GM12878 (cell line): ENCODE results near the gene CALHM2.

Source experiments
- FOXK2 ChIP-seq: fragments of 450-650 bp; IDR thresholded peaks from 2 replicates; pipeline ENCODE4 v1.6.1; 2017; ENCODE audit warnings: mild to moderate bottlenecking, moderate library complexity
- MYC ChIP-seq: IDR thresholded peaks from 2 replicates; pipeline ENCODE4 v1.6.1; 2011; ENCODE audit warnings: mild to moderate bottlenecking, low read length, moderate library complexity, inconsistent platforms; ENCODE audit not compliant: insufficient read depth, insufficient replicate concordance, insufficient read length, severe bottlenecking
- NRF1 ChIP-seq: conservative IDR thresholded peaks from 2 replicates; pipeline ENCODE4 v1.6.1; 2011; ENCODE audit warnings: mild to moderate bottlenecking, low read depth, low read length, improper control_type of control experiment

DNA sequence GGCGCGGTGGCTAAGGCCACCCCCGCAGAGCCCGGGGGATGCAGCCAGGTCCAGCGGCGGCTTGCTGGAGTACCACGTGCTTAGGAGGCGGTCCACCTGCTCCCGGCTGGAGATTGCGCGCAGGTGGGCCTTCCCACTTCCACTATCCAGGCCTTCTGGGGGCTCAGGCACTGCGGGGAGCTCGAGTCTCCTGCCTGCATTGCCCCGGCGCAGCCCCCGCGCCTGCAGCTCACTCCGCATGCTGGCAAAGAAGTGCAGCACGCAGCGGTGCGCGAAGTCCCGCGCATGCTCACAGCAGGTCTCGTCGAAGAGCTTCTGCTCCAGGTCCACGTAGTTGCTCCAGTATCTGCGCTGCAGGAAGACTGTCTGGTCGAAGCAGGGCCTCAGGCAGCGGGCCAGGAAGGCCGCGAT, 21.1 kb upstream of the CALHM2 start:
- TF ChIP-seq MYC (no peak), NRF1 (no peak), FOXK2 (no peak)
